NB4 (cell line): ENCODE measurements around the gene EAF1.

Experiments used
- DNase-seq: peaks from one replicate; pipeline ENCODE4 v3.0.0; 2010; ENCODE audit warnings: low read depth
- H3K4me3 ChIP-seq: one replicate; pipeline ENCODE4 v1.5.1; 2011; ENCODE audit warnings: mild to moderate bottlenecking, low read depth, low read length, moderate library complexity
- MAX ChIP-seq: IDR thresholded peaks from 2 replicates; pipeline ENCODE4 v1.6.1; 2011; ENCODE audit warnings: low read depth, low read length
- MYC ChIP-seq: IDR thresholded peaks from 2 replicates; pipeline ENCODE4 v1.6.1; 2011; ENCODE audit warnings: low read depth, low read length
- POLR2A ChIP-seq: IDR thresholded peaks from 2 replicates; pipeline ENCODE4 v1.6.1; 2011; ENCODE audit warnings: mild to moderate bottlenecking; ENCODE audit not compliant: insufficient read length; ENCODE audit errors: extremely low read depth
- TF ChIP-seq, protein P1 (sequence below): IDR thresholded peaks from one replicate; pipeline ENCODE4 v1.5.1; 2012; ENCODE audit warnings: low read depth, low read length

EAF1 gene

GRCh38 chr3:15399970-15400369 lies 27.4 kb upstream of the EAF1 start:
- H3K4me3 ChIP-seq, result no peak overlapping the region
- no peak for DNase-seq
- no peak for TF ChIP-seq MAX
- no peak for TF ChIP-seq POLR2A
- no peak for TF ChIP-seq MYC
- TF ChIP-seq, protein P1, sequence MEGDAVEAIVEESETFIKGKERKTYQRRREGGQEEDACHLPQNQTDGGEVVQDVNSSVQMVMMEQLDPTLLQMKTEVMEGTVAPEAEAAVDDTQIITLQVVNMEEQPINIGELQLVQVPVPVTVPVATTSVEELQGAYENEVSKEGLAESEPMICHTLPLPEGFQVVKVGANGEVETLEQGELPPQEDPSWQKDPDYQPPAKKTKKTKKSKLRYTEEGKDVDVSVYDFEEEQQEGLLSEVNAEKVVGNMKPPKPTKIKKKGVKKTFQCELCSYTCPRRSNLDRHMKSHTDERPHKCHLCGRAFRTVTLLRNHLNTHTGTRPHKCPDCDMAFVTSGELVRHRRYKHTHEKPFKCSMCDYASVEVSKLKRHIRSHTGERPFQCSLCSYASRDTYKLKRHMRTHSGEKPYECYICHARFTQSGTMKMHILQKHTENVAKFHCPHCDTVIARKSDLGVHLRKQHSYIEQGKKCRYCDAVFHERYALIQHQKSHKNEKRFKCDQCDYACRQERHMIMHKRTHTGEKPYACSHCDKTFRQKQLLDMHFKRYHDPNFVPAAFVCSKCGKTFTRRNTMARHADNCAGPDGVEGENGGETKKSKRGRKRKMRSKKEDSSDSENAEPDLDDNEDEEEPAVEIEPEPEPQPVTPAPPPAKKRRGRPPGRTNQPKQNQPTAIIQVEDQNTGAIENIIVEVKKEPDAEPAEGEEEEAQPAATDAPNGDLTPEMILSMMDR, result no peak

DNA sequence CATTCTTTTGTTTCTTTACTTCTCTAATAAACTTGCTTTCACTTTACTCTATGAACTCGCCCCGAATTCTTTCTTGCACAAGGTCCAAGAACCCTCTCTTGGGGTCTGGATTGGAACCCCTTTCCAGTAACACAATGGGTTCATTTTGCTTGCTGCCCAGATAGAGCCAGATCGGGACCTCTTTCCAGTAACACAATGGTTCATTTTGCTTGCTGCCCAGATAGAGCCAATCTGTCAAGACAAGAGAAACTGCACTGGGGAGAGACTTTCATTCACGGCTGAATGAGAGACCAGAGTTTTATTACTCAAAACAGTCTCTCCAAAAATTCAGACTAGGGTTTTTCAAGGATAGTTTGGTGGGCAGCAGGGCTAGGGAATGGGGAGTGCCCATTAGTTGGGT lies 25.5 kb upstream of the EAF1 start:
- DNase-seq, result no peak
- TF ChIP-seq POLR2A (no peak), MYC (no peak), MAX (no peak)
- TF ChIP-seq, protein P1, result no peak
- no peak overlapping the region for H3K4me3 ChIP-seq

GRCh38 chr3:15403495-15403894 lies 23.9 kb upstream of the EAF1 start:
- no peak for DNase-seq
- TF ChIP-seq MYC (no peak), MAX (no peak), POLR2A (no peak)
- TF ChIP-seq, protein P1, result no peak
- H3K4me3 ChIP-seq, result no peak overlapping the region

DNA sequence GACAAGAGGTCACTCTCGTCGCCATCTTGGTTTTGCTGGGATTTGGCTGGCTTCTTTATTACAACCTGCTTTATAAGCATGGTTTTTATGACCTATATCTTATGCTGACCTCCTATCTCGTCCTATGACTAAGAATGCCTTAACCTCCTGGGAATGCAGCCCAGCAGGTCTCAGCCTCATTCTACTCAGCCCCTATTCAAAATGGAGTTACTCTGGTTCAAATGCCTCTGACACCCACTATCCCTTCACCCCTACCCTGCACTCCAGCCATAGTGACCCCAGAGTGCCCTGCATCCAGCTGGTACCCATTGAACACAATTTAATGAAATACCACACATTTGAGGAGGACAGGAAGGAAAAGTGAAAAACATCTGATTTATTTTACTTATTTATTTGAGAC lies 23.4 kb upstream of the EAF1 start:
- TF ChIP-seq POLR2A (no peak), MAX (no peak), MYC (no peak)
- TF ChIP-seq, protein P1, result no peak
- no peak for DNase-seq
- H3K4me3 ChIP-seq, result no peak overlapping the region

DNA sequence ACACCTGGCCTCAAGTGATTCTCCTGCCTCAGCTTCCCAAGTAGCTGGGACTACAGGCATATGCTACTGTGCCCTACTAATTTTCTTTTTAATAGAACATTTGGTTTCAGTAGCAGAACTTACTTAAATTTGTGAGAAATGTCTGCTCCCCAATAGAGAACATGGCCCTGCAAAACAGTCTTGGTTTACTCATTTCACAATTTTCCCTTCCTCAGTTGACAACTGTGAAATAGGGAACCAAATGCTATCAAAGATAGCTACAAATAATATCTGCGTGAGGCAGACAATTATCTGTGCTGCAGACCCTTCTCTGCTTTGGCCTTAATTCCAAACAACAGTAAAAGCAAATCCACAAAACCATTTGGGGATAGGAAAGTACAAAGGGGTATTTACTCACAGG lies 22.6 kb upstream of the EAF1 start:
- H3K4me3 ChIP-seq, result no peak overlapping the region
- TF ChIP-seq MAX (no peak), MYC (no peak)
- TF ChIP-seq, protein P1, result no peak
- DNase-seq, result peak; percentile 16

- no peak overlapping the region for H3K4me3 ChIP-seq
- TF ChIP-seq POLR2A (no peak), MYC (no peak), MAX (no peak)
- TF ChIP-seq, protein P1, result peak; percentile 51
- peak; percentile 73 for DNase-seq
These were observed 21.8 kb upstream of the EAF1 start for GRCh38 chr3:15405448-15406050.
